H9 (cell line): Measurements from ENCODE around the gene SALL3. TPM values are rescaled to one million over a fixed set of nuclear protein-coding genes. Genes with fewer than 3 reads are reported as not detected.

Experiments used
- DNase-seq: peaks from one replicate; pipeline ENCODE4 v3.0.0-alpha.2; 2017
- H2AFZ ChIP-seq: one replicate; pipeline ENCODE4 v1.6.1; 2013; ENCODE audit warnings: mild to moderate bottlenecking, low read length, control low read depth, moderate library complexity
- H2AK5ac ChIP-seq: 2 replicates; pipeline ENCODE4 v1.6.1; 2013; ENCODE audit warnings: low read length, control low read depth, mixed read lengths; ENCODE audit not compliant: insufficient read length
- H2BK120ac ChIP-seq: one replicate; pipeline ENCODE4 v1.6.1; 2013; ENCODE audit warnings: low read depth, mild to moderate bottlenecking, low read length, control low read depth, inconsistent platforms; ENCODE audit not compliant: poor library complexity, severe bottlenecking
- H2BK12ac ChIP-seq: 2 replicates; pipeline ENCODE4 v1.6.1; 2013; ENCODE audit warnings: low read length, control low read depth, mixed read lengths, low read depth; ENCODE audit not compliant: insufficient read length
- H2BK15ac ChIP-seq: 2 replicates; pipeline ENCODE4 v1.6.1; 2013; ENCODE audit warnings: low read depth, low read length, control low read depth
- H2BK20ac ChIP-seq: one replicate; pipeline ENCODE4 v1.6.1; 2013; ENCODE audit warnings: low read depth, mild to moderate bottlenecking, low read length, control low read depth, inconsistent platforms; ENCODE audit not compliant: poor library complexity, severe bottlenecking
- H2BK5ac ChIP-seq: 2 replicates; pipeline ENCODE4 v1.6.1; 2013; ENCODE audit warnings: low read length, control low read depth, mixed read lengths; ENCODE audit not compliant: insufficient read length
- H3K14ac ChIP-seq: 2 replicates; pipeline ENCODE4 v1.6.1; 2013; ENCODE audit warnings: low read length, control low read depth; ENCODE audit not compliant: insufficient read depth
- H3K18ac ChIP-seq: 2 replicates; pipeline ENCODE4 v1.6.1; 2013; ENCODE audit warnings: low read depth, mild to moderate bottlenecking, mixed read lengths, low read length, control low read depth; ENCODE audit not compliant: insufficient read length
- H3K23ac ChIP-seq: 2 replicates; pipeline ENCODE4 v1.6.1; 2013; ENCODE audit warnings: low read length, control low read depth, mixed read lengths, low read depth; ENCODE audit not compliant: insufficient read length
- H3K23me2 ChIP-seq: 2 replicates; pipeline ENCODE4 v1.6.1; 2013; ENCODE audit warnings: low read depth, mild to moderate bottlenecking, mixed read lengths, low read length, control low read depth; ENCODE audit not compliant: insufficient read length, poor library complexity, severe bottlenecking
- H3K27ac ChIP-seq: 2 replicates; pipeline ENCODE4 v1.5.1; 2013; ENCODE audit warnings: low read length, control low read depth, mixed read lengths, low read depth; ENCODE audit not compliant: insufficient read length
- H3K27me3 ChIP-seq: 2 replicates; pipeline ENCODE4 v1.6.1; 2013; ENCODE audit warnings: low read length, control low read depth, inconsistent platforms; ENCODE audit not compliant: insufficient read depth
- H3K4ac ChIP-seq: 2 replicates; pipeline ENCODE4 v1.6.1; 2013; ENCODE audit warnings: low read depth, mild to moderate bottlenecking, control low read depth, inconsistent platforms, low read length, moderate library complexity
- H3K4me1 ChIP-seq: 2 replicates; pipeline ENCODE4 v1.6.1; 2013; ENCODE audit warnings: low read length, control low read depth, inconsistent platforms; ENCODE audit not compliant: insufficient read depth
- H3K4me2 ChIP-seq: 2 replicates; pipeline ENCODE4 v1.6.1; 2013; ENCODE audit warnings: low read length, control low read depth, mixed read lengths; ENCODE audit not compliant: insufficient read length, insufficient read depth
- H3K56ac ChIP-seq: 2 replicates; pipeline ENCODE4 v1.6.1; 2013; ENCODE audit warnings: low read depth, mild to moderate bottlenecking, mixed read lengths, low read length, control low read depth; ENCODE audit not compliant: insufficient read length
- H3K79me1 ChIP-seq: 2 replicates; pipeline ENCODE4 v1.6.1; 2013; ENCODE audit warnings: low read depth, mild to moderate bottlenecking, moderate library complexity, low read length, control low read depth, inconsistent platforms; ENCODE audit not compliant: insufficient read depth, poor library complexity, severe bottlenecking
- H3K79me2 ChIP-seq: 2 replicates; pipeline ENCODE4 v1.6.1; 2013; ENCODE audit warnings: low read length, control low read depth, inconsistent platforms; ENCODE audit not compliant: insufficient read depth
- H3K9ac ChIP-seq: 2 replicates; pipeline ENCODE4 v1.6.1; 2013; ENCODE audit warnings: low read length, control low read depth, mixed read lengths; ENCODE audit not compliant: insufficient read length; ENCODE audit errors: extremely low read depth
- H3K9me3 ChIP-seq: one replicate; pipeline ENCODE4 v1.6.1; 2013; ENCODE audit warnings: low read depth, low read length, inconsistent platforms; ENCODE audit not compliant: control insufficient read depth
- H3T11ph ChIP-seq: one replicate; pipeline ENCODE4 v1.6.1; 2013; ENCODE audit warnings: mild to moderate bottlenecking, low read length, control low read depth, inconsistent platforms
- H4K20me1 ChIP-seq: one replicate; pipeline ENCODE4 v1.6.1; 2013; ENCODE audit not compliant: control insufficient read depth, insufficient read length, insufficient read depth
- H4K5ac ChIP-seq: 2 replicates; pipeline ENCODE4 v1.6.1; 2013; ENCODE audit warnings: low read depth, mild to moderate bottlenecking, mixed read lengths, low read length, control low read depth; ENCODE audit not compliant: insufficient read length
- H4K8ac ChIP-seq: replicated peaks from 2 replicates; pipeline ENCODE4 v1.6.1; 2013; ENCODE audit warnings: low read length, control low read depth, mixed read lengths, low read depth; ENCODE audit not compliant: insufficient read length
- H4K91ac ChIP-seq: 2 replicates; pipeline ENCODE4 v1.6.1; 2013; ENCODE audit warnings: low read depth, mild to moderate bottlenecking, moderate library complexity, mixed read lengths, low read length, control low read depth; ENCODE audit not compliant: insufficient read length
- H3K27ac Mint-ChIP-seq, 3 experiments: 2 replicates in 2 of 3; 3 replicates in 1 of 3; pipeline ENCODE4 v1.8.0; 2020 to 2021; ENCODE audit warnings: mixed read lengths in 3 of 3, mild to moderate bottlenecking in 1 of 3, moderate library complexity in 1 of 3
- H3K27me3 Mint-ChIP-seq: 2 replicates; pipeline ENCODE4 v1.8.0; 2021; ENCODE audit warnings: low read depth, mild to moderate bottlenecking, moderate library complexity, mixed read lengths
- H3K36me3 Mint-ChIP-seq, 3 experiments: 2 replicates in 2 of 3; 3 replicates in 1 of 3; pipeline ENCODE4 v1.8.0; 2020 to 2021; ENCODE audit warnings: low read depth in 3 of 3, mixed read lengths in 3 of 3; ENCODE audit not compliant: insufficient read depth in 1 of 3
- H3K4me1 Mint-ChIP-seq, 2 experiments: 2 replicates each; pipeline ENCODE4 v1.8.0; 2020; ENCODE audit warnings: mixed read lengths in 2 of 2
- H3K4me3 Mint-ChIP-seq, 2 experiments: 2 replicates in 1 of 2; 3 replicates in 1 of 2; pipeline ENCODE4 v1.8.0; 2020 to 2021; ENCODE audit warnings: mild to moderate bottlenecking in 2 of 2, mixed read lengths in 2 of 2, moderate library complexity in 1 of 2
- H3K9me3 Mint-ChIP-seq, 2 experiments: 2 replicates in 1 of 2; 3 replicates in 1 of 2; pipeline ENCODE4 v1.8.0; 2020; ENCODE audit warnings: mild to moderate bottlenecking in 2 of 2, mixed read lengths in 2 of 2, moderate library complexity in 1 of 2
- CTCF ChIP-seq: fragments of 200-600 bp; sonication (generic); conservative IDR thresholded peaks from 3 replicates; pipeline ENCODE4 v1.8.0; 2021; ENCODE audit warnings: antibody characterized with exemption, mild to moderate bottlenecking
- WGBS: extraction: QIAGEN DNeasy Blood & Tissue Kit; methylation state at CpG from one replicate; pipeline ENCODE4 v1.1.7; 2013; ENCODE audit warnings: missing lambda C conversion rate, low lambda C conversion rate, mixed read lengths; ENCODE audit not compliant: insufficient read length; ENCODE audit errors: extremely low coverage; 5-methylcytosine and 5-hydroxymethylcytosine counted together
- total RNA-seq: library from RNA; stranded (reverse); gene quantifications from 2 replicates; pipeline ENCODE4 v1.2.1, GENCODE V29; 2021

Gene SALL3
- total RNA-seq, 1 experiment from 2014 or later: 52.4 TPM

- H4K20me1 ChIP-seq: no peaks in the 10 kb centered on the region
- no peaks in the 10 kb centered on the region for H3K79me1 ChIP-seq
- H2BK12ac ChIP-seq: no peak overlapping the region
- H2BK120ac ChIP-seq: no peak overlapping the region
- no peaks in the 10 kb centered on the region for H3K4me1 Mint-ChIP-seq
- H3K18ac ChIP-seq: no peak overlapping the region
- H3K4ac ChIP-seq: no peak overlapping the region; the same call in 1 of the 2 replicates
- no peak overlapping the region for H2AFZ ChIP-seq
- H2BK15ac ChIP-seq: no peak overlapping the region
- H3K23me2 ChIP-seq: no peaks in the 10 kb centered on the region
- H3K27ac ChIP-seq: no peak overlapping the region
- H2BK20ac ChIP-seq: no peak overlapping the region
- H3T11ph ChIP-seq: no peak overlapping the region
- no peaks in the 10 kb centered on the region; a peak in 1 of 5 replicates for H3K9me3 Mint-ChIP-seq
- H3K27me3 ChIP-seq: no peaks in the 10 kb centered on the region
- H4K8ac ChIP-seq: no peak overlapping the region
- no peak overlapping the region for H3K4me3 Mint-ChIP-seq
- H3K79me2 ChIP-seq: no peaks in the 10 kb centered on the region
- H3K4me2 ChIP-seq: no peak overlapping the region
- no peak overlapping the region for H2BK5ac ChIP-seq
- DNase-seq: no peak
- H3K14ac ChIP-seq: no peak overlapping the region
- H3K36me3 Mint-ChIP-seq: peaks cover 4 to 24% (median 14%) of the 10 kb centered on the region in 3 experiments; a peak in 6 of 7 replicates
- no peak overlapping the region for H2AK5ac ChIP-seq
- H3K9ac ChIP-seq: no peak overlapping the region
- no peak for TF ChIP-seq CTCF
- no peaks in the 10 kb centered on the region for H3K27me3 Mint-ChIP-seq
- H3K4me1 ChIP-seq: no peaks in the 10 kb centered on the region
- no peaks in the 10 kb centered on the region for H3K9me3 ChIP-seq
- H4K5ac ChIP-seq: no peak overlapping the region
- no CpG with 5 or more reads among the region's 28 CpGs for WGBS
- H3K23ac ChIP-seq: no peak overlapping the region
- H3K56ac ChIP-seq: no peak overlapping the region
- no peak overlapping the region for H4K91ac ChIP-seq
- H3K27ac Mint-ChIP-seq: peak overlapping the region in 1 of 3 experiments; percentile 48; a peak in 1 of 7 replicates
Measured at GRCh38 chr18:79005653-79006052, 26.0 kb downstream of the SALL3 start.
